Measurements from ENCODE around the gene ARHGAP45.

ARHGAP45 gene

GRCh38 chr19:1135454-1135853 lies 68.5 kb downstream of the ARHGAP45 start:
- DNase-seq = no peak

- DNase-seq = no peak
Observed at GRCh38 chr19:1136201-1136600, 69.2 kb downstream of the ARHGAP45 start.

Data from activated naive CD4-positive, alpha-beta T cell treated with Interleukin-2 at 50 U/mL for 16 hours (primary cell).